GM23338 (cell line): ENCODE data around the gene XXYLT1. TPM values are rescaled to one million over a fixed set of nuclear protein-coding genes. Genes with fewer than 3 reads are reported as not detected.

Source experiments
- ATAC-seq: fragments of 200-7000 bp; cut with Tn5 transposase; 3 replicates; pipeline ENCODE4 v1.9.1; 2020
- DNase-seq: peaks from one replicate; pipeline ENCODE4 v3.0.0-alpha.2; 2015; ENCODE audit warnings: low spot score
- H2AFZ ChIP-seq: fragments of 200-600 bp; sonication (generic); 2 replicates; pipeline ENCODE4 v1.8.0; 2016; ENCODE audit warnings: antibody characterized with exemption, mild to moderate bottlenecking, moderate library complexity
- H3F3A ChIP-seq: fragments of 200-600 bp; sonication (generic); replicated peaks from 2 replicates; pipeline ENCODE4 v1.8.0; 2017; ENCODE audit warnings: antibody characterized with exemption, mixed run types, low read depth
- H3K27ac ChIP-seq: fragments of 200-600 bp; sonication (generic); 2 replicates; pipeline ENCODE4 v1.6.1; 2016; ENCODE audit warnings: low read depth
- H3K27me3 ChIP-seq: fragments of 200-600 bp; sonication (generic); 2 replicates; pipeline ENCODE4 v1.8.0; 2016; ENCODE audit warnings: mild to moderate bottlenecking, mixed run types, moderate library complexity; ENCODE audit not compliant: insufficient read depth
- H3K36me3 ChIP-seq: fragments of 200-600 bp; sonication (generic); 2 replicates; pipeline ENCODE4 v1.8.0; 2016; ENCODE audit warnings: mild to moderate bottlenecking; ENCODE audit not compliant: insufficient read depth
- H3K4me1 ChIP-seq: fragments of 200-600 bp; sonication (generic); 2 replicates; pipeline ENCODE4 v1.8.0; 2016; ENCODE audit warnings: mild to moderate bottlenecking, moderate library complexity; ENCODE audit not compliant: insufficient read depth
- H3K4me2 ChIP-seq: fragments of 200-600 bp; sonication (generic); 2 replicates; pipeline ENCODE4 v1.7.1; 2017; ENCODE audit warnings: mixed run types
- H3K4me3 ChIP-seq: fragments of 200-600 bp; sonication (generic); 2 replicates; pipeline ENCODE4 v1.6.1; 2016; ENCODE audit warnings: mixed run types
- H3K79me2 ChIP-seq: fragments of 200-600 bp; sonication (generic); replicated peaks from 2 replicates; pipeline ENCODE4 v1.8.0; 2017; ENCODE audit warnings: mild to moderate bottlenecking; ENCODE audit not compliant: insufficient read depth
- H3K9me2 ChIP-seq: fragments of 200-600 bp; sonication (generic); 2 replicates; pipeline ENCODE4 v1.8.0; 2017; ENCODE audit not compliant: insufficient read depth
- H4K20me1 ChIP-seq: fragments of 200-600 bp; sonication (generic); replicated peaks from 2 replicates; pipeline ENCODE4 v1.8.0; 2017; ENCODE audit warnings: mild to moderate bottlenecking; ENCODE audit not compliant: insufficient read depth
- H3K27ac Mint-ChIP-seq: 2 replicates; pipeline ENCODE4 v1.8.0; 2020; ENCODE audit warnings: inconsistent platforms, mild to moderate bottlenecking, moderate library complexity, mixed read lengths
- H3K27me3 Mint-ChIP-seq: 3 replicates; pipeline ENCODE4 v1.8.0; 2022; ENCODE audit warnings: low read depth, mild to moderate bottlenecking, moderate library complexity, mixed read lengths, inconsistent platforms; ENCODE audit not compliant: insufficient read depth, poor library complexity
- H3K36me3 Mint-ChIP-seq: 3 replicates; pipeline ENCODE4 v1.8.0; 2021; ENCODE audit warnings: low read depth, mild to moderate bottlenecking, inconsistent platforms, moderate library complexity, mixed read lengths
- H3K4me1 Mint-ChIP-seq: 3 replicates; pipeline ENCODE4 v1.8.0; 2020; ENCODE audit warnings: mild to moderate bottlenecking, inconsistent platforms, mixed read lengths
- H3K4me3 Mint-ChIP-seq: 3 replicates; pipeline ENCODE4 v1.8.0; 2021; ENCODE audit warnings: moderate library complexity, mild to moderate bottlenecking, inconsistent platforms, mixed read lengths
- H3K9me3 Mint-ChIP-seq: 3 replicates; pipeline ENCODE4 v1.8.0; 2020; ENCODE audit warnings: moderate library complexity, mild to moderate bottlenecking, inconsistent platforms, mixed read lengths
- CREB1 ChIP-seq: fragments of 250-450 bp; sonication (Bioruptor Pico); IDR thresholded peaks from 2 replicates; pipeline ENCODE4 v1.5.0; 2020; ENCODE audit warnings: low read depth, mild to moderate bottlenecking, moderate library complexity
- CTCF ChIP-seq, 2 experiments: fragments of 200-600 bp in 1 of 2; sonication (generic) in 1 of 2; conservative IDR thresholded peaks; 2 replicates each; pipeline versions ENCODE4 v1.5.1 to v1.6.1; 2016 to 2017; ENCODE audit warnings: antibody characterized with exemption in 2 of 2, low read depth in 2 of 2, mild to moderate bottlenecking in 2 of 2, moderate library complexity in 1 of 2
- ETS1 ChIP-seq: IDR thresholded peaks from 2 replicates; pipeline ENCODE4 v1.6.1; 2016; ENCODE audit warnings: antibody characterized with exemption
- EZH2 ChIP-seq: fragments of 200-600 bp; sonication (generic); IDR thresholded peaks from one replicate; pipeline ENCODE4 v1.8.0; 2017; ENCODE audit warnings: antibody characterized with exemption, mild to moderate bottlenecking, low read depth; ENCODE audit not compliant: unreplicated experiment
- EZH2phosphoT487 ChIP-seq: fragments of 200-600 bp; sonication (generic); IDR thresholded peaks from one replicate; pipeline ENCODE4 v1.8.1; 2018; ENCODE audit warnings: antibody characterized with exemption; ENCODE audit not compliant: unreplicated experiment
- JUNB ChIP-seq: IDR thresholded peaks from one replicate; pipeline ENCODE4 v1.6.1; 2016; ENCODE audit warnings: antibody characterized with exemption; ENCODE audit not compliant: unreplicated experiment
- NANOG ChIP-seq: IDR thresholded peaks from 2 replicates; pipeline ENCODE4 v1.6.1; 2016; ENCODE audit warnings: antibody characterized with exemption, borderline replicate concordance
- POLR2AphosphoS5 ChIP-seq: IDR thresholded peaks from 2 replicates; pipeline ENCODE4 v1.6.1; 2016; ENCODE audit warnings: antibody characterized with exemption, low read depth
- REST ChIP-seq: IDR thresholded peaks from one replicate; pipeline ENCODE4 v1.6.1; 2018; ENCODE audit warnings: antibody characterized with exemption; ENCODE audit not compliant: unreplicated experiment
- STAT1 ChIP-seq: IDR thresholded peaks from one replicate; pipeline ENCODE4 v1.6.1; 2016; ENCODE audit warnings: antibody characterized with exemption; ENCODE audit not compliant: unreplicated experiment
- ZNF114 ChIP-seq: fragments of 250-450 bp; sonication (Bioruptor Pico); IDR thresholded peaks from 2 replicates; pipeline ENCODE4 v1.5.0; 2020; ENCODE audit warnings: mild to moderate bottlenecking, moderate library complexity
- ZNF331 ChIP-seq: fragments of 250-450 bp; sonication (Bioruptor Pico); IDR thresholded peaks from 2 replicates; pipeline ENCODE4 v1.5.0; 2020; ENCODE audit warnings: low read depth, mild to moderate bottlenecking, moderate library complexity
- polyA plus RNA-seq: library from polyadenylated mRNA; unstranded; fragments of >200 nt; fragmentation: Nextera tagmentation; extraction: Ambion mirVana; gene quantifications from 2 replicates; pipeline ENCODE4 v1.2.1, GENCODE V29; 2016
- total RNA-seq: library from RNA; depleted of rRNA; stranded (reverse); fragments of >200 nt; shearing (Covaris generic); gene quantifications from 2 replicates; pipeline ENCODE4 v1.2.3, GENCODE V29; 2014
- TF ChIP-seq, protein P1 (sequence below): fragments of 250-450 bp; sonication (Bioruptor Pico); IDR thresholded peaks from 2 replicates; pipeline ENCODE4 v1.5.0; 2020; ENCODE audit warnings: mild to moderate bottlenecking, moderate library complexity

XXYLT1 gene
- total and polyA plus RNA-seq, 2 experiments from 2014 or later: 13.5 to 34.8 TPM

DNA sequence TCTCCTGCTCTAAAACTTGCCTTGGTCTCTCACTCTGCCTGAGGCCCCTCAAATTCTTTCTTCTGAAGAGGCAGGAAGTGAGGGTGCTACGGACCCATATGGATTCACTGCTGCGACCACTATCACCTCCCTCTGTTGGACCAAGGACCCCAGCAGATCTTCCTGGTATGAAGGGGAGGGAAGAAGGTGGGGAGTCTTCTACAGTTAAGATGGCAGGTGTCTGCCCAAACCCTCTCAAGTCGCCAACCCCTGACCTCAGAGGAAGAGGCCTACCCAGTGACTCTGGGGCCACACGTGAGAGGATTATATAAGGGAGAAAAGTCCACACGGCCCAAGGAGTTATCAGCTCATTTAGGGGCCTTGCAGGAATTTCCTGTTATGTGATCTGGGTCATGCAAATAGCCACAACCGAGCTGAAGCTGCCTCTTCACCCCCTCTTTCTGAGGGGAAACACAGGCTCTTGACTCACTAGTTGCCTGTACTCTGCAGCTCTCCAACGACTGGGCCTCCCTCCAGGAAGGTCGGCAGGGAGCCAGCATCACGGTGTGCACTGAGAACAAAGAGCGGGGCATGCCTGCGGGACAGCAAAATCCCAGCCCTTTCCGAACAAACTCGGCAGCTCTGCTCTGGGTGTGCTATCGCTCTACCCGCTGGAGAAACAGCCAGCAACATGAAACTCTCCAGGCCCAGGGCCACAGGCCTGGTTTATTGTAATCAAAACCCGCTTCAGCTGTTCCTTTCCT lies 116.0 kb downstream of the XXYLT1 start:
- TF ChIP-seq ZNF114 (CRISPR knock-in tag): no peak
- TF ChIP-seq, protein P1, sequence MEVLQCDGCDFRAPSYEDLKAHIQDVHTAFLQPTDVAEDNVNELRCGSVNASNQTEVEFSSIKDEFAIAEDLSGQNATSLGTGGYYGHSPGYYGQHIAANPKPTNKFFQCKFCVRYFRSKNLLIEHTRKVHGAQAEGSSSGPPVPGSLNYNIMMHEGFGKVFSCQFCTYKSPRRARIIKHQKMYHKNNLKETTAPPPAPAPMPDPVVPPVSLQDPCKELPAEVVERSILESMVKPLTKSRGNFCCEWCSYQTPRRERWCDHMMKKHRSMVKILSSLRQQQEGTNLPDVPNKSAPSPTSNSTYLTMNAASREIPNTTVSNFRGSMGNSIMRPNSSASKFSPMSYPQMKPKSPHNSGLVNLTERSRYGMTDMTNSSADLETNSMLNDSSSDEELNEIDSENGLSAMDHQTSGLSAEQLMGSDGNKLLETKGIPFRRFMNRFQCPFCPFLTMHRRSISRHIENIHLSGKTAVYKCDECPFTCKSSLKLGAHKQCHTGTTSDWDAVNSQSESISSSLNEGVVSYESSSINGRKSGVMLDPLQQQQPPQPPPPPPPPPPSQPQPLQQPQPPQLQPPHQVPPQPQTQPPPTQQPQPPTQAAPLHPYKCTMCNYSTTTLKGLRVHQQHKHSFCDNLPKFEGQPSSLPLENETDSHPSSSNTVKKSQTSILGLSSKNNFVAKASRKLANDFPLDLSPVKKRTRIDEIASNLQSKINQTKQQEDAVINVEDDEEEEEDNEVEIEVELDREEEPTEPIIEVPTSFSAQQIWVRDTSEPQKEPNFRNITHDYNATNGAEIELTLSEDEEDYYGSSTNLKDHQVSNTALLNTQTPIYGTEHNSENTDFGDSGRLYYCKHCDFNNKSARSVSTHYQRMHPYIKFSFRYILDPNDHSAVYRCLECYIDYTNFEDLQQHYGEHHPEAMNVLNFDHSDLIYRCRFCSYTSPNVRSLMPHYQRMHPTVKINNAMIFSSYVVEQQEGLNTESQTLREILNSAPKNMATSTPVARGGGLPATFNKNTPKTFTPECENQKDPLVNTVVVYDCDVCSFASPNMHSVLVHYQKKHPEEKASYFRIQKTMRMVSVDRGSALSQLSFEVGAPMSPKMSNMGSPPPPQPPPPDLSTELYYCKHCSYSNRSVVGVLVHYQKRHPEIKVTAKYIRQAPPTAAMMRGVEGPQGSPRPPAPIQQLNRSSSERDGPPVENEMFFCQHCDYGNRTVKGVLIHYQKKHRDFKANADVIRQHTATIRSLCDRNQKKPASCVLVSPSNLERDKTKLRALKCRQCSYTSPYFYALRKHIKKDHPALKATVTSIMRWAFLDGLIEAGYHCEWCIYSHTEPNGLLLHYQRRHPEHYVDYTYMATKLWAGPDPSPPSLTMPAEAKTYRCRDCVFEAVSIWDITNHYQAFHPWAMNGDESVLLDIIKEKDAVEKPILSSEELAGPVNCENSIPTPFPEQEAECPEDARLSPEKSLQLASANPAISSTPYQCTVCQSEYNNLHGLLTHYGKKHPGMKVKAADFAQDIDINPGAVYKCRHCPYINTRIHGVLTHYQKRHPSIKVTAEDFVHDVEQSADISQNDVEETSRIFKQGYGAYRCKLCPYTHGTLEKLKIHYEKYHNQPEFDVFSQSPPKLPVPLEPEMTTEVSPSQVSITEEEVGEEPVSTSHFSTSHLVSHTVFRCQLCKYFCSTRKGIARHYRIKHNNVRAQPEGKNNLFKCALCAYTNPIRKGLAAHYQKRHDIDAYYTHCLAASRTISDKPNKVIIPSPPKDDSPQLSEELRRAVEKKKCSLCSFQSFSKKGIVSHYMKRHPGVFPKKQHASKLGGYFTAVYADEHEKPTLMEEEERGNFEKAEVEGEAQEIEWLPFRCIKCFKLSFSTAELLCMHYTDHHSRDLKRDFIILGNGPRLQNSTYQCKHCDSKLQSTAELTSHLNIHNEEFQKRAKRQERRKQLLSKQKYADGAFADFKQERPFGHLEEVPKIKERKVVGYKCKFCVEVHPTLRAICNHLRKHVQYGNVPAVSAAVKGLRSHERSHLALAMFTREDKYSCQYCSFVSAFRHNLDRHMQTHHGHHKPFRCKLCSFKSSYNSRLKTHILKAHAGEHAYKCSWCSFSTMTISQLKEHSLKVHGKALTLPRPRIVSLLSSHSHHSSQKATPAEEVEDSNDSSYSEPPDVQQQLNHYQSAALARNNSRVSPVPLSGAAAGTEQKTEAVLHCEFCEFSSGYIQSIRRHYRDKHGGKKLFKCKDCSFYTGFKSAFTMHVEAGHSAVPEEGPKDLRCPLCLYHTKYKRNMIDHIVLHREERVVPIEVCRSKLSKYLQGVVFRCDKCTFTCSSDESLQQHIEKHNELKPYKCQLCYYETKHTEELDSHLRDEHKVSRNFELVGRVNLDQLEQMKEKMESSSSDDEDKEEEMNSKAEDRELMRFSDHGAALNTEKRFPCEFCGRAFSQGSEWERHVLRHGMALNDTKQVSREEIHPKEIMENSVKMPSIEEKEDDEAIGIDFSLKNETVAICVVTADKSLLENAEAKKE (CRISPR knock-in tag): no peak
- no peak for TF ChIP-seq NANOG
- TF ChIP-seq ZNF331 (CRISPR knock-in tag): no peak
- no peak for TF ChIP-seq EZH2
- no peak for TF ChIP-seq STAT1
- TF ChIP-seq ETS1: no peak
- no peak for TF ChIP-seq CTCF (conservative IDR thresholded peaks at IDR 0.05; ENCODE audit: low read depth in 2 of 2)
- no peak for TF ChIP-seq JUNB
- no peak for TF ChIP-seq EZH2phosphoT487
- TF ChIP-seq CREB1 (CRISPR knock-in tag): no peak
- TF ChIP-seq POLR2AphosphoS5: no peak
- TF ChIP-seq REST: no peak
- peaks cover 13% of the 10 kb centered on the region for H3K27me3 Mint-ChIP-seq
- peak; percentile 44 for DNase-seq
- H4K20me1 ChIP-seq: no peaks in the 10 kb centered on the region
- H3K36me3 Mint-ChIP-seq: peaks cover 4% of the 10 kb centered on the region; the same call in 1 of the 3 replicates
- peak overlapping the region; percentile 92 for H3K27ac Mint-ChIP-seq
- H3K4me1 Mint-ChIP-seq: peaks cover 69% of the 10 kb centered on the region
- H3K4me2 ChIP-seq: peak overlapping the region; percentile 68
- peak; percentile 24 for ATAC-seq
- no peaks in the 10 kb centered on the region for H3K9me2 ChIP-seq
- H3K4me3 Mint-ChIP-seq: no peak overlapping the region
- H3K27ac ChIP-seq: peak overlapping the region; percentile 55; the same call in 1 of the 2 replicates
- H3F3A ChIP-seq: no peaks in the 10 kb centered on the region; the same call in 1 of the 2 replicates
- H3K79me2 ChIP-seq: peaks cover 15% of the 10 kb centered on the region
- H3K27me3 ChIP-seq: no peaks in the 10 kb centered on the region
- no peak overlapping the region for H3K4me3 ChIP-seq
- peaks cover 58% of the 10 kb centered on the region for H3K4me1 ChIP-seq
- H2AFZ ChIP-seq: peak overlapping the region; percentile 69; the same call in 1 of the 2 replicates
- no peaks in the 10 kb centered on the region for H3K36me3 ChIP-seq
- H3K9me3 Mint-ChIP-seq: no peaks in the 10 kb centered on the region
